Mucosa of stomach (tissue), 1 donor: ENCODE measurements around the gene PTGDS.

ENCODE experiments used
- H3K27me3 ChIP-seq: one replicate; pipeline ENCODE4 v1.7.0; 2013; ENCODE audit warnings: mild to moderate bottlenecking, low read length; ENCODE audit not compliant: control insufficient read depth, insufficient read depth
- H3K36me3 ChIP-seq: one replicate; pipeline ENCODE4 v1.7.0; 2013; ENCODE audit warnings: low read length; ENCODE audit not compliant: control insufficient read depth, insufficient read depth
- H3K4me1 ChIP-seq: one replicate; pipeline ENCODE4 v1.7.0; 2013; ENCODE audit warnings: mild to moderate bottlenecking, low read length; ENCODE audit not compliant: control insufficient read depth, insufficient read depth
- H3K4me3 ChIP-seq: one replicate; pipeline ENCODE4 v1.7.0; 2013; ENCODE audit warnings: low read length
- H3K9ac ChIP-seq: one replicate; pipeline ENCODE4 v1.7.0; 2013; ENCODE audit warnings: mild to moderate bottlenecking, low read length, moderate library complexity
- H3K9me3 ChIP-seq: one replicate; pipeline ENCODE4 v1.7.0; 2013; ENCODE audit warnings: mild to moderate bottlenecking, low read length, moderate library complexity; ENCODE audit not compliant: control insufficient read depth
- donor health status: Pancreatic carcinoma.

Gene PTGDS

GRCh38 chr9:137006116-137007003 is 29.1 kb downstream of the PTGDS start:
- Histone ChIP-seq H3K36me3 (no peaks in the 10 kb centered on the region), H3K9me3 (no peaks in the 10 kb centered on the region), H3K27me3 (no peaks in the 10 kb centered on the region), H3K4me1 (no peaks in the 10 kb centered on the region), H3K4me3 (no peak overlapping the region), H3K9ac (no peak overlapping the region)

DNA sequence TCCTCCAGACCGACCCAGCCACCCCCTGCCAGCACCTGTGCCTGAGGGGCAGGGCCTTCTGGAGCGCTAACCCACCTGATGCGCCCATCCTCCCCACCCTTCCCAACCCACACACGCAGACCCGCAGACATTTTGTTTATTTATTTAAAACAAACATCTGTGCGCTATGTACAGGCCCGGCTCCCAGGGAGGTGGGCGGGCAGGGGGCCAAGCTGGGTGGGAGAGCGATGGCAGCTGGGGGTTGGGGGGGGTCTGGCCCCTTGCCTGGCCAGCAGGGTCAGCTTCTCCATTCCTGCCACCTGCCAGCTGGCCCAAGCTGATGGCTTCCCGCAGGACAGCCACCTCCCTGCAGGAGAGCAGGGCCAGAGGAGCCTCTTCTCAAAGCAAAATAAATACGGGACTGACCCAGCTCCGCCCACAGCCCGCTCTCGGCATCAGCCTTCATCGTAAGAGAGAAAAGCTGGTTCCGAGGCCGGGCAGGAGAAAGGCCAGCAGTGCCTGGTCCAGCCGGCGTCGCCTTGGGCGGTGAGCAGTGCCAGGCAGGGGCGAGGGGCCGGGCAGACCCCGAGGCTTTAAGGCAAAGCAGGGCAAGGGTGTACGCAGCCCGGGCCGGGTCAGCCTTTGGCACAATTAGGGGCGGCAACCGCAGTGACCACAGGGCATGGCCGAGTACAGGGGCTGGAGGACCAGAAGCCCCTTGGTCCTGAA is 30.0 kb downstream of the PTGDS start:
- Histone ChIP-seq H3K27me3 (no peaks in the 10 kb centered on the region), H3K36me3 (no peaks in the 10 kb centered on the region), H3K4me3 (no peak overlapping the region), H3K9me3 (no peaks in the 10 kb centered on the region), H3K4me1 (no peaks in the 10 kb centered on the region), H3K9ac (no peak overlapping the region)

DNA sequence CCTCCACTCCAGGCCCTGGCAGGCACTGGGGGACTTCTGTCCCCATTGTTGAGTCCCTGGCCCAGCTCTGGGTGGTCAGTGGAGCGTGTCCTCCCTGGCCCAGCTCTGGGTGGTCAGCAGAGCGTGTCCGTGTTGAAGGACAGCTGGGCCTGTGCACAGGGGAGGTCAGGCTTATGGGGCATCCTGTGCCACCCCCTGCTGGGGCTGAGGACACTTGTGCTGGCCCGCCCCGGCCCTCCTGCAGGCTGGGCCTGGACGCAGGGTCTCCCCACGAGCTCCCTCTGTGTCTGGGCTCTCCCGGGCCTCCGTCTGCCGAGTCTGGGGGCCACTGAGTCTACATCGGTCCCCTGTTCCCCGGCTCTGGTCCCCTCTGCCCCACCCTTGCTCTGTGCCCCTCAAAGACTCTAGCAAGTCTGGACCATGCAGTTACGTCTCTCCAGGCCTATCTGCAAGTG is 30.5 kb downstream of the PTGDS start:
- Histone ChIP-seq H3K4me3 (no peak overlapping the region), H3K36me3 (no peaks in the 10 kb centered on the region), H3K27me3 (no peaks in the 10 kb centered on the region), H3K4me1 (no peaks in the 10 kb centered on the region), H3K9me3 (no peaks in the 10 kb centered on the region), H3K9ac (no peak overlapping the region)

DNA sequence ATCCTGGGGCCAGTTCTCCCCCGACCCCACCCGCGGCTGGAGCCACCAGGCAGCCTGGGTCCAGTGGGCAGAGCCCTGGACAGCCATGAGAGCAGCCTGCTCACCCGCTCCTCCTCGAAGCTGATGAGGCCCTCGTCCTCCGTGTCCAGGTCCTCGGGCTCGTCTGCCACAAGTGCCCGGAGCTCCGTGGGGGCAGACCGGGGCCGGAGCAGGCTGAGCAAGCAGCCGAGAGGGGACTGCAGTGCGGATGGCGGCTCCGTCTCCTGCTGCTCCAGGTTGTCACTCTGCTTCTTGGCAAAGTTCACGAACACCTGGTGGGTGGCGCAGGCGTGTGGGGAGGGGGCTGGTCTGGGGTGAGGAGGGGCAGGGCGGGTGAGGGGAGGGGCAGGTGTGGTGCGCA is 31.0 kb downstream of the PTGDS start:
- no peak overlapping the region for H3K4me3 ChIP-seq
- H3K9ac ChIP-seq = no peak overlapping the region
- no peaks in the 10 kb centered on the region for H3K9me3 ChIP-seq
- H3K36me3 ChIP-seq = no peaks in the 10 kb centered on the region
- no peaks in the 10 kb centered on the region for H3K27me3 ChIP-seq
- H3K4me1 ChIP-seq = no peaks in the 10 kb centered on the region

DNA sequence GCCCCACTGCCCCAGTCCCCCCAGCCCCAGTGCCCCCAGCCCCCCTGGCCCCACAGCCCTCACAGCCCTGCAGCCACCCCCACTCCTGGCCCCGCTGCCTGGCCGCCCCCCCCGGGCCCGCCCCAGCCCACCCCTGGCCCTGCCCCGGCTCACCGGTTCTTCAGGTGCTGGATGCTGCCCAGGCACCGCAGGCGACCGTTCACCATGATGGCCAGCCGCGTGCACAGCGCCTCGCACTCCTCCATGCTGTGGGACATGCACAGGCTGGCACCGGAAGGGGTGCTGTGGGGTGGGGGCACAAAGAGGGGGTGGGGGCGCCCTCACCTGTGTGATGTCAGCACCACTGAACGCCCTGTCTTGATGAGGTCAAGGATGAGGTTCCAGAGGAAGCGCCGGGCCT is 31.9 kb downstream of the PTGDS start:
- Histone ChIP-seq H3K4me1 (no peaks in the 10 kb centered on the region), H3K36me3 (no peaks in the 10 kb centered on the region), H3K9me3 (no peaks in the 10 kb centered on the region), H3K4me3 (no peak overlapping the region), H3K9ac (no peak overlapping the region), H3K27me3 (no peaks in the 10 kb centered on the region)

DNA sequence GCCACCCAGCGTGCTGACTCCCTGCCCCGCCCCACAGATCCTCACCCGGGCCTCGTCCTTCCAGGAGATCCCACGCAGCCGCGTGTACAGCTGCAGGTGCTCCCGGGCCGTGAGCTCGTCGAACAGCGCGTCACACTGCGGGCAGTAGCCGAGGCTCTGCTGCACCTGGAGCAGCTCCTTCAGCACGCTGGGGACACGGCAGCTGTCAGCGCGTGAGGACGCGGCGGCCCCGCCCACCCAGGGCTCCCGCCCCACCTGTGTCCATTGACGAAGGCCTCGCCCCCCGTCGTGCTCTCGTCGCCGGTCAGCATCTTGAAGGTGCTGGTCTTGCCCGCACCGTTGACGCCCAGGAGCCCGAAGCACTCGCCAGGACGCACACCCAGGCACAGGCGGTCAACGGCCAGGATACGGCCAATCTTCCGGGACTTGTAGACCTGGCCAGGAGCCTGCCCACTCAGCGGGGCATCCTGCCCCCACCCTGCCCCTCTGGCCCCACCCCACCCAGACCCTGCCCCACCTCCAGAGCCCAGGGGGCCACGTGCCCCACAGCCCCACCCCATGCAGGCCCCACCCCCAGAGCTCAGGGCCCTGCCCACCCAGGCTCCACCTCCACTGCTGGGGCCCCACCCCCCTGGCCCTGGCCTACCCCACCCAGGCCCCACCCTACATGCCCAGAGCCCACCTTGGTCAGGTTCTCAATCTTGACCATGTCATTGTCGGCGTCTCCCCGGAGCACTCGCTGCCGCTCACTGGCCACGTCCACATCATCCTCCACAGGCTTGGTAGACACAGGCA is 32.8 kb downstream of the PTGDS start:
- H3K4me3 ChIP-seq = no peak overlapping the region
- no peaks in the 10 kb centered on the region for H3K27me3 ChIP-seq
- no peaks in the 10 kb centered on the region for H3K9me3 ChIP-seq
- no peaks in the 10 kb centered on the region for H3K36me3 ChIP-seq
- H3K4me1 ChIP-seq = no peaks in the 10 kb centered on the region
- H3K9ac ChIP-seq = no peak overlapping the region

DNA sequence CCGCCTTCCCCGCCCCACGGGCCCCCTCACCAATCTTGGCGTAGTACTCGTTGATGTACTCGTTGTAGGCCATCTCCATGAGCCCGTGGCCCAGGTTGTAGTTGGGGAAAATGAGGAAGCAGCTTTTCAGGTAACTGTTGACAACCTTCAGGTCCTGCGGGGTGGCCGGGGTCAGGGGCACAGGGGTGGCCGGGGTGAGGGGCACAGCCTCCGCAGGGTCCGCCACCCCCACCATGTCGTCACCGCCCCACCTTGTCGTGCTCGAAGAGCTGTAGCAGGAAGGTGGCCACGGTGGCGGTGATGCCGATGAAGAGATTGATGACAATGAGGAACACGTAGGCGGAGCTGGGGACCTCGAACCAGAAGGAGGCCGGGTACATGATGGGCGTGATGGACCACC is 33.9 kb downstream of the PTGDS start:
- Histone ChIP-seq H3K4me1 (no peaks in the 10 kb centered on the region), H3K9ac (no peak overlapping the region), H3K4me3 (no peak overlapping the region)

GRCh38 chr9:137011907-137012675 is 34.8 kb downstream of the PTGDS start:
- Histone ChIP-seq H3K4me1 (no peaks in the 10 kb centered on the region), H3K9ac (no peak overlapping the region), H3K9me3 (no peaks in the 10 kb centered on the region), H3K27me3 (no peaks in the 10 kb centered on the region), H3K36me3 (no peaks in the 10 kb centered on the region), H3K4me3 (no peak overlapping the region)

More for the DNA sequence above, 33.9 kb downstream of the PTGDS start:
- no peaks in the 10 kb centered on the region for H3K36me3 ChIP-seq
- H3K27me3 ChIP-seq = no peaks in the 10 kb centered on the region
- H3K9me3 ChIP-seq = no peaks in the 10 kb centered on the region

- Histone ChIP-seq H3K36me3 (no peaks in the 10 kb centered on the region), H3K9ac (no peak overlapping the region)
Measured at GRCh38 chr9:137012694-137013570, 35.6 kb downstream of the PTGDS start.

GRCh38 chr9:137013571-137013940 is 36.3 kb downstream of the PTGDS start:
- H3K4me1 ChIP-seq = no peaks in the 10 kb centered on the region
- no peaks in the 10 kb centered on the region for H3K9me3 ChIP-seq
- no peak overlapping the region for H3K4me3 ChIP-seq
- H3K9ac ChIP-seq = no peak overlapping the region
- H3K27me3 ChIP-seq = no peaks in the 10 kb centered on the region
- no peaks in the 10 kb centered on the region for H3K36me3 ChIP-seq

More at GRCh38 chr9:137012694-137013570, 35.6 kb downstream of the PTGDS start:
- Histone ChIP-seq H3K27me3 (no peaks in the 10 kb centered on the region), H3K4me3 (no peak overlapping the region), H3K9me3 (no peaks in the 10 kb centered on the region), H3K4me1 (no peaks in the 10 kb centered on the region)

- H3K4me3 ChIP-seq = no peak overlapping the region
- no peak overlapping the region for H3K9ac ChIP-seq
- H3K9me3 ChIP-seq = no peaks in the 10 kb centered on the region
- H3K27me3 ChIP-seq = no peaks in the 10 kb centered on the region
- no peaks in the 10 kb centered on the region for H3K36me3 ChIP-seq
- no peaks in the 10 kb centered on the region for H3K4me1 ChIP-seq
Measured at GRCh38 chr9:137014166-137014565, 36.9 kb downstream of the PTGDS start.
